Measurements from ENCODE around the gene OSBPL5. TPM values are rescaled to one million over a fixed set of nuclear protein-coding genes. Genes with fewer than 3 reads are reported as not detected.

The OSBPL5 gene
- total and polyA plus RNA-seq, 10 donors: 5.1 to 91.2 (median 51.0) TPM

GRCh38 chr11:3197878-3198528, 32.9 kb upstream of the OSBPL5 start:
- intact Hi-C loops (cut with DNase I; ENCODE audit: low total_unique reads): no loop called here
- Histone ChIP-seq H3K4me1 (peaks cover 0 to 43% (median 18%) of the 10 kb centered on the region in 6 donors), H3K27ac (no peak overlapping the region), H3K27me3 (replicated peaks in 1 of 7) (peaks cover 0 to 51% (median 16%) of the 10 kb centered on the region in 7 donors), H3K9me3 (no peaks in the 10 kb centered on the region), H3K36me3 (no peaks in the 10 kb centered on the region), H3K4me3 (no peak overlapping the region)
- peak; percentile 68 for DNase-seq
- 71 to 84% (median 78%) methylated on average over 8 of the region's 8 CpGs for WGBS, 5 donors
- TF ChIP-seq, protein P1, sequence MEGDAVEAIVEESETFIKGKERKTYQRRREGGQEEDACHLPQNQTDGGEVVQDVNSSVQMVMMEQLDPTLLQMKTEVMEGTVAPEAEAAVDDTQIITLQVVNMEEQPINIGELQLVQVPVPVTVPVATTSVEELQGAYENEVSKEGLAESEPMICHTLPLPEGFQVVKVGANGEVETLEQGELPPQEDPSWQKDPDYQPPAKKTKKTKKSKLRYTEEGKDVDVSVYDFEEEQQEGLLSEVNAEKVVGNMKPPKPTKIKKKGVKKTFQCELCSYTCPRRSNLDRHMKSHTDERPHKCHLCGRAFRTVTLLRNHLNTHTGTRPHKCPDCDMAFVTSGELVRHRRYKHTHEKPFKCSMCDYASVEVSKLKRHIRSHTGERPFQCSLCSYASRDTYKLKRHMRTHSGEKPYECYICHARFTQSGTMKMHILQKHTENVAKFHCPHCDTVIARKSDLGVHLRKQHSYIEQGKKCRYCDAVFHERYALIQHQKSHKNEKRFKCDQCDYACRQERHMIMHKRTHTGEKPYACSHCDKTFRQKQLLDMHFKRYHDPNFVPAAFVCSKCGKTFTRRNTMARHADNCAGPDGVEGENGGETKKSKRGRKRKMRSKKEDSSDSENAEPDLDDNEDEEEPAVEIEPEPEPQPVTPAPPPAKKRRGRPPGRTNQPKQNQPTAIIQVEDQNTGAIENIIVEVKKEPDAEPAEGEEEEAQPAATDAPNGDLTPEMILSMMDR (IDR thresholded peaks at IDR 0.05 in 8 of 11, conservative IDR thresholded peaks at IDR 0.05 in 3 of 11): no peak
- TF ChIP-seq POLR2AphosphoS5 (IDR thresholded peaks at IDR 0.05) (no peak), POLR2A (IDR thresholded peaks at IDR 0.05) (no peak)

GRCh38 chr11:3197044-3197695, 32.1 kb upstream of the OSBPL5 start:
- 82 to 91% (median 85%) methylated on average over 10 to 11 of the region's 11 CpGs for WGBS, 5 donors
- no peak for TF ChIP-seq POLR2AphosphoS5 (IDR thresholded peaks at IDR 0.05)
- no peak for TF ChIP-seq POLR2A (IDR thresholded peaks at IDR 0.05)
- peaks cover 0 to 35% (median 14%) of the 10 kb centered on the region in 6 donors for H3K4me1 ChIP-seq
- intact Hi-C loops (cut with DNase I; ENCODE audit: low total_unique reads): no loop called here
- H3K4me3 ChIP-seq: no peak overlapping the region
- no peaks in the 10 kb centered on the region for H3K36me3 ChIP-seq
- peaks cover 0 to 43% (median 9%) of the 10 kb centered on the region in 7 donors for H3K27me3 ChIP-seq (replicated peaks in 1 of 7)
- peak; percentile 63 for DNase-seq
- no peak overlapping the region for H3K27ac ChIP-seq
- H3K9me3 ChIP-seq: no peaks in the 10 kb centered on the region

DNA sequence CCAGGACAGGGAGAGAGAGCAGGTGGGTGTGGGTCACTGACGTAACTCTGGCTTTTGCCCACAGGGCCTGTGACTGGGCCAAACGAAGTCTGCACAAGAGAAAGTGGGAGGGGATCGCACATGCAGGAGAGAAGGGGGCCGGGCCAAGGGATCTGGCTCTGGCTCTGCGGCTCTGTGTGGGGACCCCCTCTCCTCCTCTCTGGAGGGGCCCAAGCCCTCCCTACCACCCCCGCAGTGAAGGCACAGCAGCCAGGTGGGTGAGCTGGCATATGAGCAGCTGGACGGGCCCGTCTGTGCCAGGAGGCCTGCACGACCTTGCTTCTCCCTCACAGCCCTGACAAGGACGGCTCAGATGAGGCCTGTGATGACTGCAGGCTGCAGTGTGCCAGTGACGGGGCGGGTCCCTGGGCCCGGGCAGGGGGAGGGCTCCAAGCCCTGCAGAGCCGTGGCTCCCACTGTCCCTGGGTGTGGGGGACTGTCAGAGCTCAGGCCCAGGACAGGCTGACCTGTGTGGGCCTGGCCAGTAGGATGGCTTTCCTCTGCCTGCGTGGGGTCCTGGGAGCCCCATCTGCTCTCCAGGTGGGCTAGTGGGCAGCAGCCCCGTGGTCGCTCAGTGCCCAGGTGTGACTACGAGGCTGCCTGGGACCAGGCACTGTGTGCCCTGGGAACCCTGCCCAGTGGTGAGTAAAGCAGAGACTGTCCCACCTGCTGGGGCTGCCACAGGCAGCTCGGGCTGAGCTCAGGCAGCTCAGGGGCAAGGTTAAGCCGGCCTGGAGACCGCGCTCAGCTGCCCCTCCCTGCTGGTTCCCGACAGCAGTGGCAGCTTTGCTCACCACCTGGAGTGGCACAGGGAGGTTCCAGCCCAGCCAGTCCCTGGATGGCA, 31.3 kb upstream of the OSBPL5 start:
- intact Hi-C loops (cut with DNase I; ENCODE audit: low total_unique reads): no loop called here

More for the DNA sequence above, 31.3 kb upstream of the OSBPL5 start:
- WGBS, 5 donors: 71 to 82% (median 80%) methylated on average over 10 to 23 of the region's 23 CpGs
- Histone ChIP-seq H3K9me3 (no peaks in the 10 kb centered on the region), H3K27me3 (replicated peaks in 1 of 7) (peaks cover 0 to 35% (median 4%) of the 10 kb centered on the region in 7 donors), H3K4me3 (no peak overlapping the region), H3K4me1 (peaks cover 0 to 35% (median 14%) of the 10 kb centered on the region in 6 donors), H3K36me3 (no peaks in the 10 kb centered on the region), H3K27ac (peak overlapping the region in 1 of 8 donors; percentile 18)
- peak; percentile 75 for DNase-seq
- TF ChIP-seq POLR2AphosphoS5 (IDR thresholded peaks at IDR 0.05) (no peak), POLR2A (IDR thresholded peaks at IDR 0.05) (no peak)
- TF ChIP-seq, protein P1 (IDR thresholded peaks at IDR 0.05 in 8 of 11, conservative IDR thresholded peaks at IDR 0.05 in 3 of 11): no peak
